ENCODE results near the gene NAP1L1. TPM values are rescaled to one million over a fixed set of nuclear protein-coding genes. Genes with fewer than 3 reads are reported as not detected.

The NAP1L1 gene
- total RNA-seq, 1 donor from 2014 or later = 744 TPM

GRCh38 chr12:76023069-76023690 lies 61.3 kb downstream of the NAP1L1 start:
- H3K27ac Mint-ChIP-seq = peak overlapping the region; percentile 59
- no peak overlapping the region for H3K4me3 Mint-ChIP-seq (ENCODE audit: low read depth)
- intact Hi-C loops (cut with micrococcal nuclease) = loop anchor here (5.0 kb wide), 1 partner anchor 366 kb away; no protein-coding TSS in a partner anchor
- no peaks in the 10 kb centered on the region for H3K9me3 Mint-ChIP-seq
- no peaks in the 10 kb centered on the region for H3K27me3 Mint-ChIP-seq (ENCODE audit: low read depth)
- H3K4me1 Mint-ChIP-seq (ENCODE audit: low read depth) = peaks cover 69% of the 10 kb centered on the region
- no peak for DNase-seq (ENCODE audit: low spot score)
- peaks cover 38% of the 10 kb centered on the region for H3K36me3 Mint-ChIP-seq (ENCODE audit: low read depth)

- H3K27me3 Mint-ChIP-seq (ENCODE audit: low read depth) = no peaks in the 10 kb centered on the region
- H3K27ac Mint-ChIP-seq = peak overlapping the region; percentile 59
- H3K9me3 Mint-ChIP-seq = no peaks in the 10 kb centered on the region
- H3K4me3 Mint-ChIP-seq (ENCODE audit: low read depth) = no peak overlapping the region
- H3K4me1 Mint-ChIP-seq (ENCODE audit: low read depth) = peaks cover 70% of the 10 kb centered on the region
- intact Hi-C loops (cut with micrococcal nuclease) = loop anchor here (5.0 kb wide), 1 partner anchor 365 kb away; no protein-coding TSS in a partner anchor
- no peak for DNase-seq (ENCODE audit: low spot score)
- peaks cover 35% of the 10 kb centered on the region for H3K36me3 Mint-ChIP-seq (ENCODE audit: low read depth)
Observed at GRCh38 chr12:76022506-76022905, 62.0 kb downstream of the NAP1L1 start.

GRCh38 chr12:76020731-76021672 lies 63.5 kb downstream of the NAP1L1 start:
- peaks cover 20% of the 10 kb centered on the region for H3K36me3 Mint-ChIP-seq (ENCODE audit: low read depth)
- intact Hi-C loops (cut with micrococcal nuclease) = loop anchor here (1.0 to 5.0 kb wide), 9 partner anchors 10 to 541 kb away; partner anchors contain the start of genes GLIPR1 and PHLDA1
- H3K9me3 Mint-ChIP-seq = no peaks in the 10 kb centered on the region
- H3K4me3 Mint-ChIP-seq (ENCODE audit: low read depth) = peak overlapping the region; percentile 66
- peaks cover 60% of the 10 kb centered on the region for H3K4me1 Mint-ChIP-seq (ENCODE audit: low read depth)
- peak; percentile 67 for DNase-seq (ENCODE audit: low spot score)
- no peaks in the 10 kb centered on the region for H3K27me3 Mint-ChIP-seq (ENCODE audit: low read depth)
- peak overlapping the region; percentile 99 for H3K27ac Mint-ChIP-seq

- Mint-ChIP-seq H3K36me3 (ENCODE audit: low read depth) (peaks cover 13% of the 10 kb centered on the region), H3K27me3 (ENCODE audit: low read depth) (no peaks in the 10 kb centered on the region), H3K4me3 (ENCODE audit: low read depth) (peak overlapping the region; percentile 53), H3K9me3 (no peaks in the 10 kb centered on the region), H3K4me1 (ENCODE audit: low read depth) (peaks cover 60% of the 10 kb centered on the region), H3K27ac (peak overlapping the region; percentile 99)
- DNase-seq (ENCODE audit: low spot score) = peak; percentile 73
- intact Hi-C loops (cut with micrococcal nuclease) = loop anchor here (1.0 to 5.0 kb wide), 9 partner anchors 11 to 540 kb away; partner anchors contain the start of genes GLIPR1 and PHLDA1
Observed at GRCh38 chr12:76020281-76020680, 64.2 kb downstream of the NAP1L1 start.

GRCh38 chr12:76018672-76019071 lies 65.8 kb downstream of the NAP1L1 start:
- intact Hi-C loops (cut with micrococcal nuclease) = no loop called here
- no peaks in the 10 kb centered on the region for H3K9me3 Mint-ChIP-seq
- peaks cover 5% of the 10 kb centered on the region for H3K36me3 Mint-ChIP-seq (ENCODE audit: low read depth)
- H3K4me1 Mint-ChIP-seq (ENCODE audit: low read depth) = peaks cover 57% of the 10 kb centered on the region
- H3K27ac Mint-ChIP-seq = peak overlapping the region; percentile 33
- DNase-seq (ENCODE audit: low spot score) = no peak
- no peak overlapping the region for H3K4me3 Mint-ChIP-seq (ENCODE audit: low read depth)
- no peaks in the 10 kb centered on the region for H3K27me3 Mint-ChIP-seq (ENCODE audit: low read depth)

- peaks cover 5% of the 10 kb centered on the region for H3K36me3 Mint-ChIP-seq (ENCODE audit: low read depth)
- no peak overlapping the region for H3K27ac Mint-ChIP-seq
- DNase-seq (ENCODE audit: low spot score) = no peak
- no peaks in the 10 kb centered on the region for H3K9me3 Mint-ChIP-seq
- peaks cover 57% of the 10 kb centered on the region for H3K4me1 Mint-ChIP-seq (ENCODE audit: low read depth)
- intact Hi-C loops (cut with micrococcal nuclease) = no loop called here
- H3K4me3 Mint-ChIP-seq (ENCODE audit: low read depth) = no peak overlapping the region
- no peaks in the 10 kb centered on the region for H3K27me3 Mint-ChIP-seq (ENCODE audit: low read depth)
Observed at GRCh38 chr12:76018111-76018510, 66.4 kb downstream of the NAP1L1 start.

- no peaks in the 10 kb centered on the region for H3K36me3 Mint-ChIP-seq (ENCODE audit: low read depth)
Observed at GRCh38 chr12:76014007-76014406, 70.5 kb downstream of the NAP1L1 start.

GRCh38 chr12:76013603-76014002 lies 70.9 kb downstream of the NAP1L1 start:
- H3K27ac Mint-ChIP-seq = no peak overlapping the region
- no peaks in the 10 kb centered on the region for H3K27me3 Mint-ChIP-seq (ENCODE audit: low read depth)
- DNase-seq (ENCODE audit: low spot score) = no peak
- peaks cover 25% of the 10 kb centered on the region for H3K4me1 Mint-ChIP-seq (ENCODE audit: low read depth)
- H3K4me3 Mint-ChIP-seq (ENCODE audit: low read depth) = no peak overlapping the region
- H3K9me3 Mint-ChIP-seq = no peaks in the 10 kb centered on the region
- intact Hi-C loops (cut with micrococcal nuclease) = no loop called here
- no peaks in the 10 kb centered on the region for H3K36me3 Mint-ChIP-seq (ENCODE audit: low read depth)

More at GRCh38 chr12:76014007-76014406, 70.5 kb downstream of the NAP1L1 start:
- no peak for DNase-seq (ENCODE audit: low spot score)
- H3K27me3 Mint-ChIP-seq (ENCODE audit: low read depth) = no peaks in the 10 kb centered on the region
- intact Hi-C loops (cut with micrococcal nuclease) = no loop called here
- peaks cover 29% of the 10 kb centered on the region for H3K4me1 Mint-ChIP-seq (ENCODE audit: low read depth)
- H3K4me3 Mint-ChIP-seq (ENCODE audit: low read depth) = no peak overlapping the region
- H3K27ac Mint-ChIP-seq = no peak overlapping the region
- no peaks in the 10 kb centered on the region for H3K9me3 Mint-ChIP-seq

GRCh38 chr12:76012644-76013043 lies 71.8 kb downstream of the NAP1L1 start:
- no peak overlapping the region for H3K4me3 Mint-ChIP-seq (ENCODE audit: low read depth)
- H3K4me1 Mint-ChIP-seq (ENCODE audit: low read depth) = peaks cover 18% of the 10 kb centered on the region
- no peaks in the 10 kb centered on the region for H3K36me3 Mint-ChIP-seq (ENCODE audit: low read depth)
- H3K27me3 Mint-ChIP-seq (ENCODE audit: low read depth) = no peaks in the 10 kb centered on the region
- no peak for DNase-seq (ENCODE audit: low spot score)
- H3K27ac Mint-ChIP-seq = no peak overlapping the region
- intact Hi-C loops (cut with micrococcal nuclease) = no loop called here
- H3K9me3 Mint-ChIP-seq = no peaks in the 10 kb centered on the region

GRCh38 chr12:76010732-76011458 lies 73.6 kb downstream of the NAP1L1 start:
- no peak overlapping the region for H3K27ac Mint-ChIP-seq
- H3K9me3 Mint-ChIP-seq = no peaks in the 10 kb centered on the region
- intact Hi-C loops (cut with micrococcal nuclease) = no loop called here
- no peaks in the 10 kb centered on the region for H3K27me3 Mint-ChIP-seq (ENCODE audit: low read depth)
- H3K4me3 Mint-ChIP-seq (ENCODE audit: low read depth) = no peak overlapping the region
- H3K36me3 Mint-ChIP-seq (ENCODE audit: low read depth) = no peaks in the 10 kb centered on the region
- H3K4me1 Mint-ChIP-seq (ENCODE audit: low read depth) = peaks cover 13% of the 10 kb centered on the region
- no peak for DNase-seq (ENCODE audit: low spot score)

- Mint-ChIP-seq H3K4me3 (ENCODE audit: low read depth) (no peak overlapping the region), H3K9me3 (peaks cover 12% of the 10 kb centered on the region), H3K4me1 (ENCODE audit: low read depth) (no peaks in the 10 kb centered on the region), H3K36me3 (ENCODE audit: low read depth) (peaks cover 6% of the 10 kb centered on the region), H3K27me3 (ENCODE audit: low read depth) (no peaks in the 10 kb centered on the region), H3K27ac (no peak overlapping the region)
- intact Hi-C loops (cut with micrococcal nuclease) = no loop called here
- DNase-seq (ENCODE audit: low spot score) = no peak
Observed at GRCh38 chr12:76008428-76008827, 76.1 kb downstream of the NAP1L1 start.

GRCh38 chr12:76007640-76008039 lies 76.8 kb downstream of the NAP1L1 start:
- no peak for DNase-seq (ENCODE audit: low spot score)
- no peaks in the 10 kb centered on the region for H3K4me1 Mint-ChIP-seq (ENCODE audit: low read depth)
- no peak overlapping the region for H3K27ac Mint-ChIP-seq
- H3K36me3 Mint-ChIP-seq (ENCODE audit: low read depth) = peaks cover 6% of the 10 kb centered on the region
- H3K9me3 Mint-ChIP-seq = peaks cover 12% of the 10 kb centered on the region
- no peaks in the 10 kb centered on the region for H3K27me3 Mint-ChIP-seq (ENCODE audit: low read depth)
- H3K4me3 Mint-ChIP-seq (ENCODE audit: low read depth) = no peak overlapping the region
- intact Hi-C loops (cut with micrococcal nuclease) = no loop called here

All from activated T-helper 2 cell treated with anti-CD3 and anti-CD28 coated beads, Interferon-gamma antibody, Interleukin-2, Interleukin-4, amounts not matched to agents 10 μg/mL and 5 μg/mL and 100 μg/mL, durations not matched to agents 14 hours and 24 hours and 36 hours (primary cell).